H1 (cell line): ENCODE results near the gene ZNF423. TPM values are rescaled to one million over a fixed set of nuclear protein-coding genes. Genes with fewer than 3 reads are reported as not detected.

Experiments
- CTCF ChIA-PET: fragments of 300-600 bp; sonication (Branson Sonifier 250); formaldehyde crosslinking; loops from one replicate; lab custom pipeline; 2021; ENCODE audit not compliant: partially characterized antibody; lab: Charles Lee
- POLR2A ChIA-PET: fragments of 300-600 bp; sonication (Branson Sonifier 250); formaldehyde crosslinking; loops from one replicate; lab custom pipeline; 2021; ENCODE audit warnings: inconsistent platforms; ENCODE audit not compliant: partially characterized antibody; lab: Charles Lee
- DNase-seq, 2 experiments: peaks; one replicate each; pipeline versions ENCODE4 v3.0.0 to v3.0.0-alpha.2; 2010 to 2022; ENCODE audit warnings: low spot score in 2 of 2, low read depth in 1 of 2, mixed read lengths in 1 of 2
- FAIRE-seq: peaks from 2 replicates; lab custom pipeline; 2011; peaks lifted over from hg19 to GRCh38; lab: Jason Lieb, UNC
- H2AFZ ChIP-seq: 2 replicates; pipeline ENCODE4 v1.8.1; 2012; ENCODE audit warnings: low read length, inconsistent platforms
- H2AK5ac ChIP-seq: 2 replicates; pipeline ENCODE4 v1.6.1; 2013; ENCODE audit warnings: low read depth, low read length
- H2BK120ac ChIP-seq: replicated peaks from 2 replicates; pipeline ENCODE3; 2013; ENCODE audit warnings: low read depth, low read length, inconsistent platforms
- H2BK12ac ChIP-seq: 2 replicates; pipeline ENCODE4 v1.6.1; 2013; ENCODE audit warnings: low read depth, low read length
- H2BK15ac ChIP-seq: 2 replicates; pipeline ENCODE4 v1.6.1; 2013; ENCODE audit warnings: low read length
- H2BK20ac ChIP-seq: 2 replicates; pipeline ENCODE4 v1.6.1; 2013; ENCODE audit warnings: low read length
- H2BK5ac ChIP-seq: 2 replicates; pipeline ENCODE4 v1.6.1; 2013; ENCODE audit warnings: low read depth, low read length
- H3K14ac ChIP-seq: 2 replicates; pipeline ENCODE4 v1.6.1; 2013; ENCODE audit warnings: inconsistent platforms; ENCODE audit not compliant: insufficient read length
- H3K18ac ChIP-seq: 2 replicates; pipeline ENCODE4 v1.6.1; 2013; ENCODE audit warnings: low read length; ENCODE audit errors: extremely low read depth
- H3K23ac ChIP-seq: 2 replicates; pipeline ENCODE4 v1.6.1; 2013; ENCODE audit warnings: inconsistent platforms; ENCODE audit not compliant: insufficient read length
- H3K23me2 ChIP-seq: 2 replicates; pipeline ENCODE4 v1.6.1; 2013; ENCODE audit warnings: low read depth, low read length
- H3K27ac ChIP-seq: 2 replicates; pipeline ENCODE4 v1.6.1; 2011; ENCODE audit warnings: low read depth, low read length, inconsistent platforms
- H3K27me3 ChIP-seq, 4 experiments: replicated peaks in 1 of 4; 1 replicate in 1 of 4; 2 replicates in 3 of 4; pipeline versions ENCODE4 v1.6.1 to v1.8.1; 2011 to 2013; ENCODE audit warnings: low read length in 3 of 4, mild to moderate bottlenecking in 3 of 4, inconsistent platforms in 2 of 4, mixed read lengths in 2 of 4, moderate library complexity in 1 of 4; ENCODE audit not compliant: control insufficient read depth in 3 of 4, insufficient read depth in 3 of 4; ENCODE audit errors: extremely low read depth in 1 of 4
- H3K36me3 ChIP-seq, 4 experiments: 2 replicates each; pipeline versions ENCODE4 v1.6.1 to v1.8.1; 2011 to 2013; ENCODE audit warnings: mild to moderate bottlenecking in 4 of 4, low read length in 3 of 4, moderate library complexity in 2 of 4, control low read depth in 1 of 4, inconsistent platforms in 1 of 4; ENCODE audit not compliant: insufficient read depth in 4 of 4, control insufficient read depth in 2 of 4
- H3K4ac ChIP-seq: replicated peaks from 2 replicates; pipeline ENCODE3; 2013; ENCODE audit warnings: low read length, low read depth, mixed read lengths, inconsistent platforms; ENCODE audit not compliant: insufficient read length
- H3K4me1 ChIP-seq, 4 experiments: replicated peaks in 1 of 4; 1 replicate in 1 of 4; 2 replicates in 3 of 4; pipeline versions ENCODE4 v1.6.1 to v1.8.1; 2011 to 2013; ENCODE audit warnings: low read length in 3 of 4, inconsistent platforms in 2 of 4, mixed read lengths in 1 of 4; ENCODE audit not compliant: insufficient read depth in 4 of 4, control insufficient read depth in 3 of 4
- H3K4me2 ChIP-seq, 2 experiments: 2 replicates each; pipeline versions ENCODE4 v1.6.1 to v1.8.1; 2011 to 2013; ENCODE audit warnings: low read depth in 2 of 2, low read length in 2 of 2, control low read depth in 1 of 2, inconsistent platforms in 1 of 2, mild to moderate bottlenecking in 1 of 2; ENCODE audit not compliant: insufficient read depth in 1 of 2
- H3K4me3 ChIP-seq, 4 experiments: fragments of 200-600, 300-600 bp in 1 of 4; sonication (generic), shearing (Covaris generic), sonication (Bioruptor Twin) in 1 of 4; 2 replicates each; pipeline versions ENCODE4 v1.5.1 to v1.8.1; 2011 to 2016; ENCODE audit warnings: low read length in 4 of 4, low read depth in 3 of 4, control low read depth in 2 of 4, inconsistent platforms in 2 of 4, mild to moderate bottlenecking in 2 of 4, mixed read lengths in 1 of 4, moderate library complexity in 1 of 4; ENCODE audit not compliant: insufficient read depth in 2 of 4; ENCODE audit errors: extremely low read depth in 1 of 4
- H3K56ac ChIP-seq: replicated peaks from 2 replicates; pipeline ENCODE3; 2013; ENCODE audit warnings: low read depth, mild to moderate bottlenecking, mixed read lengths, low read length, inconsistent platforms; ENCODE audit not compliant: insufficient read length
- H3K79me1 ChIP-seq: 2 replicates; pipeline ENCODE4 v1.6.1; 2013; ENCODE audit warnings: low read depth, low read length, control low read depth
- H3K79me2 ChIP-seq, 2 experiments: 2 replicates each; pipeline versions ENCODE4 v1.6.1 to v1.8.1; 2012 to 2013; ENCODE audit warnings: low read length in 2 of 2, mild to moderate bottlenecking in 2 of 2, inconsistent platforms in 1 of 2; ENCODE audit not compliant: insufficient read depth in 2 of 2, control insufficient read depth in 1 of 2
- H3K9ac ChIP-seq, 4 experiments: replicated peaks in 1 of 4; 1 replicate in 1 of 4; 2 replicates in 3 of 4; pipeline versions ENCODE4 v1.6.1 to v1.8.1; 2011 to 2013; ENCODE audit warnings: low read depth in 3 of 4, low read length in 3 of 4, control low read depth in 2 of 4, mild to moderate bottlenecking in 2 of 4, moderate library complexity in 2 of 4, inconsistent platforms in 1 of 4; ENCODE audit errors: extremely low read depth in 1 of 4
- H3K9me3 ChIP-seq, 2 experiments: 2 replicates each; pipeline versions ENCODE4 v1.6.1 to v1.8.1; 2012 to 2013; ENCODE audit warnings: mild to moderate bottlenecking in 2 of 2, moderate library complexity in 2 of 2, control low read depth in 1 of 2, inconsistent platforms in 1 of 2, low read depth in 1 of 2, low read length in 1 of 2, mixed read lengths in 1 of 2; ENCODE audit not compliant: insufficient read depth in 2 of 2
- H4K20me1 ChIP-seq, 2 experiments: replicated peaks in 1 of 2; 2 replicates each; pipeline versions ENCODE3 to v1.8.1; 2011 to 2013; ENCODE audit warnings: inconsistent platforms in 2 of 2, low read length in 2 of 2, mild to moderate bottlenecking in 1 of 2; ENCODE audit not compliant: insufficient read depth in 2 of 2, control insufficient read depth in 1 of 2
- H4K5ac ChIP-seq: 2 replicates; pipeline ENCODE4 v1.6.1; 2013; ENCODE audit warnings: low read length, low read depth, mixed read lengths, inconsistent platforms; ENCODE audit not compliant: insufficient read length
- H4K8ac ChIP-seq: 2 replicates; pipeline ENCODE4 v1.8.0; 2013; ENCODE audit warnings: mild to moderate bottlenecking, moderate library complexity, low read length, inconsistent platforms; ENCODE audit not compliant: insufficient read depth; ENCODE audit errors: extremely low read depth
- H4K91ac ChIP-seq: replicated peaks from 2 replicates; pipeline ENCODE3; 2013; ENCODE audit warnings: low read length, mixed read lengths, inconsistent platforms; ENCODE audit not compliant: insufficient read length
- CBX8 ChIP-seq: fragments of 300-800, 300-1000 bp; sonication (generic); IDR thresholded peaks from 2 replicates; pipeline ENCODE4 v1.7.1; 2016; ENCODE audit warnings: low read depth, low read length, borderline replicate concordance
- CREB1 ChIP-seq: IDR thresholded peaks from 2 replicates; pipeline ENCODE4 v1.6.1; 2012; ENCODE audit warnings: inconsistent platforms
- EP300 ChIP-seq, 2 experiments: IDR thresholded peaks; 1 replicate in 1 of 2; 2 replicates in 1 of 2; pipeline ENCODE4 v1.6.1; 2011 to 2012; ENCODE audit warnings: low read depth in 2 of 2, low read length in 2 of 2, mild to moderate bottlenecking in 2 of 2, borderline replicate concordance in 1 of 2, inconsistent platforms in 1 of 2, moderate library complexity in 1 of 2
- NRF1 ChIP-seq: IDR thresholded peaks from 2 replicates; pipeline ENCODE4 v1.6.1; 2011; ENCODE audit warnings: mild to moderate bottlenecking, low read depth, low read length, improper control_type of control experiment
- POLR2A ChIP-seq, 2 experiments: IDR thresholded peaks; 1 replicate in 1 of 2; 2 replicates in 1 of 2; pipeline ENCODE4 v1.6.1; 2011; ENCODE audit warnings: low read depth in 2 of 2, low read length in 2 of 2, mild to moderate bottlenecking in 2 of 2; ENCODE audit errors: control extremely low read depth in 1 of 2
- SP1 ChIP-seq: IDR thresholded peaks from 2 replicates; pipeline ENCODE4 v1.6.1; 2011; ENCODE audit warnings: low read depth, low read length
- SP4 ChIP-seq: IDR thresholded peaks from 2 replicates; pipeline ENCODE4 v1.6.1; 2012; ENCODE audit warnings: low read length, inconsistent platforms
- TCF12 ChIP-seq: IDR thresholded peaks from 2 replicates; pipeline ENCODE4 v1.6.1; 2011; ENCODE audit warnings: low read depth, mild to moderate bottlenecking, low read length
- USF2 ChIP-seq: IDR thresholded peaks from 2 replicates; pipeline ENCODE4 v1.6.1; 2011; ENCODE audit warnings: low read length, improper control_type of control experiment
- YY1 ChIP-seq: IDR thresholded peaks from 2 replicates; pipeline ENCODE4 v1.6.1; 2011; ENCODE audit warnings: low read depth, mild to moderate bottlenecking, low read length
- WGBS, 2 experiments: shearing (Covaris generic) in 1 of 2; methylation state at CpG; one replicate each; pipeline versions ENCODE4 v1.1.6 to v1.1.7; 2013 to 2015; ENCODE audit warnings: low lambda C conversion rate in 2 of 2, mixed read lengths in 2 of 2, inconsistent platforms in 1 of 2, low coverage in 1 of 2, missing lambda C conversion rate in 1 of 2; ENCODE audit not compliant: insufficient replicate concordance in 2 of 2, insufficient coverage in 1 of 2, insufficient read length in 1 of 2; ENCODE audit errors: extremely low coverage in 1 of 2, missing lambda C conversion rate in 1 of 2; 5-methylcytosine and 5-hydroxymethylcytosine counted together
- polyA plus RNA-seq, 7 experiments: library from polyadenylated mRNA; depleted of rRNA in 3 of 7; stranded (reverse) in 5 of 7; unstranded in 2 of 7; fragments of >200 nt in 5 of 7; fragments of 200-250 nt in 2 of 7; gene quantifications; 1 replicate in 5 of 7; 2 replicates in 1 of 7; 4 replicates in 1 of 7; pipeline versions ENCODE4 v1.2.1 to v1.2.3, GENCODE V29; 2011 to 2013; ENCODE audit warnings: missing spikeins in 2 of 7, mixed read lengths in 2 of 7
- total RNA-seq: library from RNA; stranded (reverse); fragmentation: NEBNext Ultra II Directional; extraction: Animal tissue kit (Norgen Biotek cat#: 25700); gene quantifications from 2 replicates; pipeline ENCODE4 v1.2.1, GENCODE V29; 2021
- TF ChIP-seq, protein P1 (sequence below): IDR thresholded peaks from 2 replicates; pipeline ENCODE4 v1.6.1; 2011; ENCODE audit warnings: low read depth, mild to moderate bottlenecking, low read length; ENCODE audit not compliant: insufficient read depth

Gene ZNF423
- total and polyA plus RNA-seq, 2 of the 8 experiments (the other 6 are each of a cell fraction or from before 2014, with no cell fraction given), result 38.2 to 52.3 TPM

GRCh38 chr16:49665482-49666230 lies 190.3 kb downstream of the ZNF423 start:
- peaks cover 10% of the 10 kb centered on the region for H3K79me1 ChIP-seq
- H4K8ac ChIP-seq, result no peak overlapping the region
- H4K91ac ChIP-seq, result peak overlapping the region; percentile 45
- no peak overlapping the region for H3K56ac ChIP-seq
- no peak overlapping the region for H2AFZ ChIP-seq
- H3K9me3 ChIP-seq, result no peaks in the 10 kb centered on the region
- 66% methylated on average over 18 of the region's 18 CpGs; no CpG with 5 or more reads in 1 of the 2 experiments for WGBS, 2 experiments
- no peak overlapping the region for H3K4ac ChIP-seq
- H3K23me2 ChIP-seq, result no peaks in the 10 kb centered on the region
- ChIA-PET CTCF (interaction anchor here (0.7 to 1.9 kb wide), 11 partner anchors 10 to 226 kb away, joined by 3 to 7 read pairs (median 3); no protein-coding TSS in a partner anchor), POLR2A (interaction anchor here (0.6 to 1.3 kb wide), 2 partner anchors 21 to 26 kb away, joined by 3 to 5 read pairs; no protein-coding TSS in a partner anchor)
- H4K20me1 ChIP-seq, result peaks cover 2 to 3% of the 10 kb centered on the region in 2 experiments
- H3K27me3 ChIP-seq, result no peaks in the 10 kb centered on the region
- H3K4me1 ChIP-seq, result peaks cover 0 to 18% (median 13%) of the 10 kb centered on the region in 4 experiments; a peak in 6 of 7 replicates
- H2BK12ac ChIP-seq, result peak overlapping the region; percentile 61; the same call in 1 of the 2 replicates
- H3K4me3 ChIP-seq, result no peak overlapping the region
- DNase-seq, result no peak
- FAIRE-seq, result no peak
- H2BK5ac ChIP-seq, result peak overlapping the region; percentile 55; the same call in 1 of the 2 replicates
- no peak overlapping the region for H3K23ac ChIP-seq
- no peak overlapping the region for H3K9ac ChIP-seq
- 0 out of 2 replicates have a peak overlapping the region, but pooled peaks have one; percentile 32 for H2BK20ac ChIP-seq
- peaks cover 0 to 8% of the 10 kb centered on the region in 2 experiments; a peak in 1 of 4 replicates for H3K79me2 ChIP-seq
- H4K5ac ChIP-seq, result no peak overlapping the region
- no peak overlapping the region for H2BK120ac ChIP-seq
- H3K18ac ChIP-seq, result peak overlapping the region; percentile 3; the same call in 1 of the 2 replicates
- peak overlapping the region; percentile 84; the same call in 1 of the 2 replicates for H2AK5ac ChIP-seq
- H3K27ac ChIP-seq, result no peak overlapping the region
- H3K4me2 ChIP-seq, result peak overlapping the region; percentile 4 to 13; a peak in 1 of 4 replicates
- no peak overlapping the region for H3K14ac ChIP-seq
- no peaks in the 10 kb centered on the region for H3K36me3 ChIP-seq
- H2BK15ac ChIP-seq, result no peak overlapping the region
- TF ChIP-seq POLR2A (IDR thresholded peaks at IDR 0.05; ENCODE audit: control extremely low read depth in 1 of 2, low read depth in 2 of 2, low read length in 2 of 2) (no peak), SP1 (no peak), YY1 (no peak), USF2 (no peak), NRF1 (no peak), SP4 (no peak), EP300 (IDR thresholded peaks at IDR 0.05; ENCODE audit: borderline replicate concordance in 1 of 2, low read depth in 2 of 2, low read length in 2 of 2) (no peak), TCF12 (no peak), CBX8 (no peak), CREB1 (no peak)
- TF ChIP-seq, protein P1, sequence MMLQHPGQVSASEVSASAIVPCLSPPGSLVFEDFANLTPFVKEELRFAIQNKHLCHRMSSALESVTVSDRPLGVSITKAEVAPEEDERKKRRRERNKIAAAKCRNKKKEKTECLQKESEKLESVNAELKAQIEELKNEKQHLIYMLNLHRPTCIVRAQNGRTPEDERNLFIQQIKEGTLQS, result no peak
